T-helper 2 cell (primary cell): Measurements from ENCODE around the gene GRIN2C.

Experiments
- DNase-seq, 5 experiments: peaks; one replicate each; pipeline versions ENCODE4 v3.0.0 to v3.0.0-alpha.2; 2012 to 2022

Gene GRIN2C

GRCh38 chr17:74842599-74843351 lies 16.9 kb downstream of the GRIN2C start:
- DNase-seq, result no peak

GRCh38 chr17:74842146-74842598 lies 17.5 kb downstream of the GRIN2C start:
- no peak for DNase-seq

- no peak for DNase-seq
Observed at GRCh38 chr17:74840989-74841666, 18.6 kb downstream of the GRIN2C start.

- no peak for DNase-seq
Observed at GRCh38 chr17:74839990-74840852, 19.5 kb downstream of the GRIN2C start.

GRCh38 chr17:74838274-74838673 lies 21.4 kb downstream of the GRIN2C start:
- DNase-seq, result no peak

GRCh38 chr17:74836691-74837467 lies 22.8 kb downstream of the GRIN2C start:
- no peak for DNase-seq

- no peak for DNase-seq
Observed at GRCh38 chr17:74836191-74836590, 23.5 kb downstream of the GRIN2C start.

- DNase-seq, result no peak
Observed at GRCh38 chr17:74833501-74834377, 25.9 kb downstream of the GRIN2C start.

- no peak for DNase-seq
Observed at GRCh38 chr17:74832421-74832820, 27.3 kb downstream of the GRIN2C start.

GRCh38 chr17:74831444-74832146 lies 28.1 kb downstream of the GRIN2C start:
- DNase-seq, result no peak

GRCh38 chr17:74830861-74831260 lies 28.8 kb downstream of the GRIN2C start:
- no peak for DNase-seq

- no peak for DNase-seq
Observed at GRCh38 chr17:74827800-74828199, 31.9 kb downstream of the GRIN2C start.

- DNase-seq, result no peak
Observed at GRCh38 chr17:74825952-74826719, 33.5 kb downstream of the GRIN2C start.

GRCh38 chr17:74824961-74825627 lies 34.6 kb downstream of the GRIN2C start:
- DNase-seq, result no peak

- DNase-seq, result no peak
Observed at GRCh38 chr17:74822939-74823367, 36.7 kb downstream of the GRIN2C start.

GRCh38 chr17:74822335-74822938 lies 37.2 kb downstream of the GRIN2C start:
- DNase-seq, result no peak

GRCh38 chr17:74821655-74822334 lies 37.9 kb downstream of the GRIN2C start:
- DNase-seq, result no peak

GRCh38 chr17:74819801-74820436 lies 39.8 kb downstream of the GRIN2C start:
- no peak for DNase-seq
